COR-L47 (cell line): ENCODE data around the gene CHN1.

ENCODE experiments used
- DNase-seq: peaks from one replicate; lab custom pipeline; 2025; lab: John Stamatoyannopoulos, UW

CHN1 gene

GRCh38 chr2:174785481-174785880, 219.7 kb downstream of the CHN1 start:
- no peak for DNase-seq

DNA sequence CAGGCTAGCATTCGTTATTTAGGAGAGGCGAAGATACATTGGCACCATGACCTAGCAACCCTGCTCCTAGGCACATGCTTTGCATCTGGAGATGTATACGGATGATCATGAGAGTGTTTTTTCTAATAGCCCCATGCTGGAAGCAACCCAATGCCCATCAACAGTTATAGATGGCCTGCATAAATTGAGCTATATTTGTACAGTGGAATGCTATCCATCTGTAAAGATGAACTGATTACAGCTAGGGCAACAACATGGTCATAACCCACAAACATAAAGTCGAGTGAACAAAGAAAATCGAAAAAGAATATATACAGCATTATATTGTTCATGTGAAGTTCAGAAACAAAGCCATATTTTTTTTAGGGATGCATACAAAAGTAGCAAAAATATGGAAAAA, 220.3 kb downstream of the CHN1 start:
- DNase-seq: no peak

GRCh38 chr2:174784316-174784715, 220.9 kb downstream of the CHN1 start:
- DNase-seq: no peak

- DNase-seq: no peak
These were observed 223.2 kb downstream of the CHN1 start for GRCh38 chr2:174781996-174782395.

GRCh38 chr2:174781298-174781697, 223.9 kb downstream of the CHN1 start:
- no peak for DNase-seq

DNA sequence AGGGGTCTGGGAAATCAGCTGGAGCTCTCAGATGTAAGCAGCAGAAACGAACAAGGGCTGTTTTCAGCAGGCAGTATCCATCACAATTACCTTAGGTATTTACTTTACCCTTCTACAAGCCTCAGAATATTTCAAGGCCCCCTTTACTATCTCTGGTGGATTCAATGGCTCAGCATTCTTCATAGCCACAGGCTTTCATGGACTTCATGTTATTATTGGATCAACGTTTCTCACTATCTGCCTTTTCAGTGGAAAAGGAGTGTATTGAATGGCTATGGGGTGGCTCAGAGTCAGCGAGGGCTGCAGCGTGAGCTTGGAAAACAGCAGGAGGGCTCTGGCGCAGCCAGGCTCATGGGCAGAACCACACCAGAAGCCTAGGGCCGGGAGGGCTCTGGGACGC, 224.3 kb downstream of the CHN1 start:
- DNase-seq: no peak

- DNase-seq: no peak
These were observed 224.9 kb downstream of the CHN1 start for GRCh38 chr2:174780191-174780840.

- no peak for DNase-seq
These were observed 225.7 kb downstream of the CHN1 start for GRCh38 chr2:174779361-174779928.

DNA sequence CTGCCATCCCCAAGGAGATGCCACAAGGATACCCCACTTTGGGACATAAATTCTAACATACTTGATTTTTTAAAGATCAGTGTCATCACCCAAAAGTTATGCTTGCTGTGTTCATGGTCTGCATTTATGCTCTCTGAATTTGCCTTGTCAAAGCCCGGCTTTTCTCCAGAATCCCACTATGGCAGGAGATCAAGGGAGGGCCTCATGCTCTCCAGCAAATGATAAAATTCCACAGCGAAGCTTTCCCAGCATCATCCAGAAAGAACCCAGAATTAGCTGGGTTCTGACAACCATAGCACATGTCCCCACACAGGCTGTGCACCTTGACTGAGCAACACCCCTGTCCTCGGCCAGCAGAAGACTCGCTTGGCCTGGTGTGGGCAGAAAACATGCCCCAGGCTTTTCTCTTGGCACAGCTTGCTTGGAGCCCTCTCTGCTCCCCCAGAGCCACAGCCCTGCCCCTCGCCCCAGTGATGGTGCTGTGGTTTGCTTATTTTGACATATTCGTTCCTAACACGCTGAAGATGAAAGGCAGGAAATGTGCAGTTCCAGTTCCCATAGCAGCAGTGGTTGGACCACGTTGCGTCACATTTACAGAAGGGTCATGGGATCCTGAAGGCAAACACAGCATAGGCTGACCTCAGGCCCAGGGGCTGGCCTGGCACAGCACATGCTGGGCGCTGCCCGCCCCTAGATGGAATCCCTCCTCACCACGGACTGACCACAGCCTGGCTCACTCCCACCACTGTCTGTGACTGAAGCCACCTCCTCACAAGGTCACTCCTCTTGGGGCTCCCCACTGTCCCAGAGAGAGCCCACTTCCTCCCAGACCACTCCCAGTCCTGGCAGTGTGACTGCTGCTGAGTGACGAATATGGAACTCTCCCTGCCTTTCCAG, 226.8 kb downstream of the CHN1 start:
- no peak for DNase-seq

DNA sequence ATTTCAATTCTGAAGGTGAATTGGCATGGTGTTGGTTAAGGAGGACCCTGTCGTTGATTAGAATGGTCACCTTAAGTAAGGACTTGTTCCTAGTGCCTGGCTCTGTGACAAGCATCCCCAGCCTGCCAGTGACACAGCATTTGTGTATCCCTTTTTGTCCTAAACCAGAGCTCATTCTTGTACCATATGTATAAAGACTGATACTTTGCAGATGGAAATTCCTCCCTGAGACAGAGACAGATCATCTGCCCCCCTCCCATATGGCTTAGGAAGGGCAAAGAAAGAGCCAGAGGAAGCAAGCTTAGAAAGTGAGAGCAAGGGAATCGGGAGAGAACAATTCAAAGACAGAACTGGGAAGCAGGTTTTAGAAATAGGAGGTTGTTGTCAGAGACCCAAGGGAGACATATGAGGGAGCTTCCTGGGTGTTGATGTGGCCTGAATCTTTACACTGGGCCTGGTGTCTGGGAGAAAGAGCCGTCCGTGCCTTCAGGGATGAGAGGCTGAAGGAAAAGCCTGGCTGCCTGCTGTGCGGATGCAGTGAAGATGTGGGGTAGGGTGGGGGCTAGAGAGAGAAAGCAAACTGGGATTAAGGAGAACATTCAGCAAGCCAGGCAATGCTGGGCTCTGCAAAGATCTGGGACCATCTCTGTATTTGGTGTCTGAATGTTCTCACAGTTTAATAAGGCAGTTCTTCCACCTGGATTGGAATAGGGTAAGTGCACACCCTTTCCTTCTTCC, 227.7 kb downstream of the CHN1 start:
- DNase-seq: no peak

- no peak for DNase-seq
These were observed 228.5 kb downstream of the CHN1 start for GRCh38 chr2:174776675-174777074.

DNA sequence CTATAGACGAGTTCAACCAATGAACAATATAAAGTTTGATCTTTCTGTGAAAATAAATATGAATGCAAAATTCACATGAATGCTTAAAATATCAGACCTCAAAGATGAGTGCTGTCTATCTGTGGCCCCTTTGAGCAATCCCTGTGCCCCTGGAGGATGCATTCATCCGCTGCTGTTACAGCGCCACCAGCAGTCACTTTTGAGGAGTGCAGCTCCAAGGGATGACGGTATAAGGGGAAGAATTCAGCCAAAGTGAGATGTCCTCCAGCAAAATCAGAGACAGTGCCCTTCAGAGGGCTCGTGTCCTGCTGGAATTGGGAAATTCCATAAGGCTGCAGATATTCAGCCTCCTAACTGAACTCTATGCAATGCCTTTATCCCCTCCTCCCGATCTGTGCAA, 229.0 kb downstream of the CHN1 start:
- no peak for DNase-seq

DNA sequence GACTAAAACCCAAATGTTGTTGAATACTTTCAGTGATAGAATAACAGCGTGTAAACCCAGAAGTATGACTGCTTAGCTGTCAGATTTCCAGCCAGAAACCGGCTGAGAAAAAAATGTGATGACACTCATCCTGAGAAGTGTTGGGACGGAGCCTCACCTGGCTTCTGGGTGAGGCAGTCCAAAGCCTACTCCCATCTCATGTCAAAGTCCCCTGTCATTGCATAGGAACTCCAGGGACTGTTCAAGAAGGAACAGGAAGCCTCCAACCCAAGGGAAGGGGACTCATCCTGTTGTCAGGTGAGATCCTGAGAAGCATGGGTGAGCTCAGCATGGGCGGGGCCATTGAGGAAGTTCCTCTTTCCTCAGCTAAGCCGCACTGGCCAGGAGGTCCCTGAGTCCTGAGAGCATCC, 229.6 kb downstream of the CHN1 start:
- DNase-seq: no peak

GRCh38 chr2:174774886-174775285, 230.3 kb downstream of the CHN1 start:
- peak; percentile 53 for DNase-seq

- DNase-seq: no peak
These were observed 232.0 kb downstream of the CHN1 start for GRCh38 chr2:174773215-174773614.

DNA sequence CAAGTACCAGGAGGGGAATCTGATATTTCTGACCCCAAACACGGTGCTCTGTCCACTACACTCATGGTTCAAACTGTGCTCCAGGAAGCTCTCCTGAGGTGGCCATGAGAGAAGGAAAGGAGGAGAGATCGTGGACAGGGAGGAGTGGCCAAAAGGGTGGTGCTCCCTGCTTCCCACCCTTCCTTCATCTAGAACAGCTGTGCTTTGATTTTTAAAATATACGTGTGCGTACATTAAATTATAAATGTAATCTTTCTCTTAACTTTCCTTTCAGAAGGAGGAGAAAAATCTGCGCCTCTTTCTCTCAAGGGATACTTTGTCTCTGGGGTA, 232.7 kb downstream of the CHN1 start:
- DNase-seq: no peak

GRCh38 chr2:174771631-174772471, 233.3 kb downstream of the CHN1 start:
- DNase-seq: peak; percentile 59

DNA sequence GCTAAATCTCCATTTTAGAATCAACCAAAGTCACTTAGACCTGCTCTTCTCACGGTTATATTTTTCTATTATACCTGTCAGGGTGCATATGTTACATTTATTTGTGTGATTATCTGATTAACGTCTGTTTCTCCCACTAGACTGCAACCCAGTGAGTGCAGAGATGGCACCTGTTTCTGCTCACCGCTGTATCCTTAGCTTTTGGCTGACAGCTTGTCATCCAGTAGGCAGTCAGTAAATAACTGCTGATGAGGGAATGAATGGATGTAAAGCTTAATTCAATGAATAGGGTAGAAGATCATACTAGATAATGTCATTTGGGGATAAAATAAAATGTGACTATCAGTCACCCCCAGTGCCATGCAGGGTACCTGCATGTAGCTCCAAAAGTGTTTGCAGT, 234.0 kb downstream of the CHN1 start:
- no peak for DNase-seq

DNA sequence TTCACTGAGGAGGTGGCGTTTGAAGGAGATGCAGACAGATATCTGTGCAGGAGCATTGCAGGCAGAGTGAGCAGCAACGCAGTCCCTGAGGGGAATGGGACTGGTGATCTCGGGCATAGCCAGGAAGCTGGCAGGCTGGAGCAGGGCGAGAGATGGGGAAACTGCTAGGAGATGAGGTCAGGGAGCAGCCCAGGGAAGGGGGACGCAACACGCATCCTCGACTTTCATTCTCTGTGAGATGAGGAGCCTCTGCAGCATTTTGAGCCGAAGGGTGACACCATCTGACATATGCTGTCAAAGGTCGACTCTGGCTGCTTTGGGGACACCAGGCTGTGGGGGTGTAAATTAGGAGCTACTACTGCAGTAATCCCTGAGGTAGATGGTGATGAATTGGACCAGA, 236.6 kb downstream of the CHN1 start:
- no peak for DNase-seq

DNA sequence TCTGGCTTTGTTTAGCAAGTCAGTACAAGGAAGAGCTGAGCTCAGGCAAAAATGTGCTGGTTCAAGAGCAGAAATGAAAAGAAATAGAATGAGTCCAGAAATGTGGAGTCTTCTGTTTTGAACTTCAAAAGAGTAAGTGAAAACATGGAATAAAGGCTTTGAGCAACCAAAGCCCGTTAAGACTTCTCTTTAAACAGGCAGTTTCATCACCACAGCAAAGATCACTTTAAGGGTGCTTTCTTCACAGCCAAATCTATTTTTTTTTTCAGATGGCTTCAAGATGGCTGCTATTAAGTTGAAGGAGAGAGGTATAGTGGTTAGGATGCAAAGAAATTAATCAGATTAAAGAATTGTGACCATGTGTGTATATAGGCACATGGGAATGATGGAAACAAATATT, 238.9 kb downstream of the CHN1 start:
- no peak for DNase-seq

DNA sequence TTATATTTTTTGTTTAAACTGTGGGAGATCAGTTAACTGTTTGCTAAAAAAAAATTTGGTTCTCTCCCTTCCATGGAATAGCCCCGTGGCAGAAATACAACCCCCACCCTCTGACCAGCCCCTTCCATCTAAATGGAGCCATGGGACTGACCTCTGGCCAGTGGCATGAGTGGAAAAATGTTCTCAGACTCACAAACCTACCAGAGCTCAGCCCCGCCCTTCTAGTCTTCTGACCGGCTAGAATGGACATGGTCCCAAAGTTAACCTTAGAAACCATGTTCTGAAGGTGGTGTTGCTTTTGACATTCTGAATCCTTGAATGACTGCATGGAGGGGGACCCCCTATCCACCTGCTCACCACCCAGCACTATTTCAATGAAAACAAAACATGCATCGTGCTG, 239.6 kb downstream of the CHN1 start:
- DNase-seq: no peak
